Gastrocnemius medialis (tissue), 4 donors: ENCODE measurements around the gene FBXO27.

Source experiments
- POLR2A ChIP-seq, 2 donors: fragments of 450-650 bp; IDR thresholded peaks; one replicate each; pipeline ENCODE4 v1.6.1; 2017; ENCODE audit warnings: antibody characterized with exemption in 2 of 2, mild to moderate bottlenecking in 2 of 2, moderate library complexity in 2 of 2
- TF ChIP-seq, protein P1 (sequence below), 5 experiments: fragments of 450-650 bp in 3 of 5; fragments of 200-600 bp in 2 of 5; sonication (generic) in 2 of 5; IDR thresholded peaks in 4 of 5; conservative IDR thresholded peaks in 1 of 5; 1 replicate in 4 of 5; 2 replicates in 1 of 5; pipeline ENCODE4 v1.5.1; 2016 to 2019; ENCODE audit warnings: antibody characterized with exemption in 5 of 5, mild to moderate bottlenecking in 3 of 5, moderate library complexity in 3 of 5

DNA sequence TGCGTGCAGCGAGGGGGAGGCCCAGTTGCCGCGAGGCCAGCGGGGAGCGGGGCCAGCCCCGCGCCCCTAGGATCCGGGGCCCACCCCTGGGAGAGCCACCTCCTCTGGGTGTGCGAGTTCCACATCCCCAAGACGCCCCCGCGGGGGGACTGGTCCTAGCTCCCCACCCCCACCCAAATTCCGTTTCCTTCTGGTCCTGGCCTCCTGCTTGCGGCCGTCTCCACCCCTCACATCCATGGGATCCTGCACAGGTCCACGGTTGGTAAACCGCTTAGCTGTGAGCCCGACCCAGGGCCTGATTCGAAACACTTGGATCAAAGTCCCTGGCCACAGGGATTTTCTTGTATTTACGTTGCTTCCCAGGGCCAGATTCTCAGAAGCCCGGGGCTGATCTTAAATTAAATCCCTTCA is 56.5 kb downstream of the FBXO27 start:
- TF ChIP-seq POLR2A (IDR thresholded peaks at IDR 0.05) = no peak
- TF ChIP-seq, protein P1, sequence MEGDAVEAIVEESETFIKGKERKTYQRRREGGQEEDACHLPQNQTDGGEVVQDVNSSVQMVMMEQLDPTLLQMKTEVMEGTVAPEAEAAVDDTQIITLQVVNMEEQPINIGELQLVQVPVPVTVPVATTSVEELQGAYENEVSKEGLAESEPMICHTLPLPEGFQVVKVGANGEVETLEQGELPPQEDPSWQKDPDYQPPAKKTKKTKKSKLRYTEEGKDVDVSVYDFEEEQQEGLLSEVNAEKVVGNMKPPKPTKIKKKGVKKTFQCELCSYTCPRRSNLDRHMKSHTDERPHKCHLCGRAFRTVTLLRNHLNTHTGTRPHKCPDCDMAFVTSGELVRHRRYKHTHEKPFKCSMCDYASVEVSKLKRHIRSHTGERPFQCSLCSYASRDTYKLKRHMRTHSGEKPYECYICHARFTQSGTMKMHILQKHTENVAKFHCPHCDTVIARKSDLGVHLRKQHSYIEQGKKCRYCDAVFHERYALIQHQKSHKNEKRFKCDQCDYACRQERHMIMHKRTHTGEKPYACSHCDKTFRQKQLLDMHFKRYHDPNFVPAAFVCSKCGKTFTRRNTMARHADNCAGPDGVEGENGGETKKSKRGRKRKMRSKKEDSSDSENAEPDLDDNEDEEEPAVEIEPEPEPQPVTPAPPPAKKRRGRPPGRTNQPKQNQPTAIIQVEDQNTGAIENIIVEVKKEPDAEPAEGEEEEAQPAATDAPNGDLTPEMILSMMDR (IDR thresholded peaks at IDR 0.05 in 4 of 5, conservative IDR thresholded peaks at IDR 0.05 in 1 of 5) = no peak
